GDM1 (cell line): ENCODE data around the gene TSPAN6.

Experiments
- DNase-seq: peaks from one replicate; lab custom pipeline; 2025; lab: John Stamatoyannopoulos, UW

TSPAN6 gene

GRCh38 chrX:100584611-100585010 is 52.0 kb downstream of the TSPAN6 start, which contains the start of gene TNMD:
TSS of gene TNMD (plus strand) at chrX:100584936. CDS start at chrX:100585019, 83 bp downstream.
- DNase-seq, result no peak
